H54 (cell line): ENCODE data around the gene CORO1C.

Source experiments
- DNase-seq: peaks from one replicate; pipeline ENCODE4 v3.0.0; 2011; ENCODE audit warnings: low spot score, mixed read lengths; ENCODE audit not compliant: insufficient read length
- FAIRE-seq: peaks from 3 replicates; lab custom pipeline; 2011; peaks lifted over from hg19 to GRCh38; lab: Jason Lieb, UNC
- POLR2A ChIP-seq: IDR thresholded peaks from 2 replicates; pipeline ENCODE4 v1.6.1; 2011; ENCODE audit warnings: low read depth, mild to moderate bottlenecking, low read length

Gene CORO1C

GRCh38 chr12:108618079-108618952 lies 113.0 kb downstream of the CORO1C start:
- TF ChIP-seq POLR2A: no peak
- DNase-seq (peak; percentile 78), FAIRE-seq (no peak)

- DNase-seq (peak; percentile 76), FAIRE-seq (no peak)
- TF ChIP-seq POLR2A: 0 out of 2 replicates have a peak, but pooled peaks have one; percentile 6
These were observed 114.1 kb downstream of the CORO1C start for GRCh38 chr12:108616941-108617858.

GRCh38 chr12:108616359-108616758 lies 115.0 kb downstream of the CORO1C start:
- no peak for FAIRE-seq
- TF ChIP-seq POLR2A: no peak
- DNase-seq: no peak

- FAIRE-seq (no peak), DNase-seq (no peak)
- TF ChIP-seq POLR2A: no peak
These were observed 115.4 kb downstream of the CORO1C start for GRCh38 chr12:108615918-108616317.

- no peak for FAIRE-seq
- TF ChIP-seq POLR2A: no peak
- DNase-seq: no peak
These were observed 116.7 kb downstream of the CORO1C start for GRCh38 chr12:108614639-108615038.

- FAIRE-seq: no peak
- DNase-seq: no peak
- TF ChIP-seq POLR2A: no peak
These were observed 117.3 kb downstream of the CORO1C start for GRCh38 chr12:108614041-108614440.

- FAIRE-seq: no peak
- no peak for DNase-seq
- TF ChIP-seq POLR2A: no peak
These were observed 117.8 kb downstream of the CORO1C start for GRCh38 chr12:108613548-108613947.

- FAIRE-seq (no peak), DNase-seq (no peak)
- no peak for TF ChIP-seq POLR2A
These were observed 118.5 kb downstream of the CORO1C start for GRCh38 chr12:108612788-108613282.

- FAIRE-seq (peak; percentile 85), DNase-seq (peak; percentile 83)
- TF ChIP-seq POLR2A: no peak
These were observed 119.4 kb downstream of the CORO1C start for GRCh38 chr12:108611884-108612415.

- FAIRE-seq (no peak), DNase-seq (no peak)
- no peak for TF ChIP-seq POLR2A
These were observed 120.3 kb downstream of the CORO1C start for GRCh38 chr12:108610856-108611605.

- TF ChIP-seq POLR2A: no peak
- no peak for DNase-seq
- no peak for FAIRE-seq
These were observed 120.9 kb downstream of the CORO1C start for GRCh38 chr12:108610336-108610815.

GRCh38 chr12:108609537-108610335 lies 121.6 kb downstream of the CORO1C start:
- TF ChIP-seq POLR2A: no peak
- FAIRE-seq (no peak), DNase-seq (no peak)
